Activated CD4-positive, alpha-beta T cell treated with anti-CD3 and anti-CD28 coated beads, Interleukin-10, Interleukin-2, amounts not matched to agents 100 ng/mL and 50 ng/mL, durations not matched to agents 16 hours and 8 hours (primary cell): ENCODE measurements around the gene GRK7.

Experiments
- DNase-seq: peaks from one replicate; pipeline ENCODE4 v3.0.0-alpha.2; 2020

Gene GRK7, protein sequence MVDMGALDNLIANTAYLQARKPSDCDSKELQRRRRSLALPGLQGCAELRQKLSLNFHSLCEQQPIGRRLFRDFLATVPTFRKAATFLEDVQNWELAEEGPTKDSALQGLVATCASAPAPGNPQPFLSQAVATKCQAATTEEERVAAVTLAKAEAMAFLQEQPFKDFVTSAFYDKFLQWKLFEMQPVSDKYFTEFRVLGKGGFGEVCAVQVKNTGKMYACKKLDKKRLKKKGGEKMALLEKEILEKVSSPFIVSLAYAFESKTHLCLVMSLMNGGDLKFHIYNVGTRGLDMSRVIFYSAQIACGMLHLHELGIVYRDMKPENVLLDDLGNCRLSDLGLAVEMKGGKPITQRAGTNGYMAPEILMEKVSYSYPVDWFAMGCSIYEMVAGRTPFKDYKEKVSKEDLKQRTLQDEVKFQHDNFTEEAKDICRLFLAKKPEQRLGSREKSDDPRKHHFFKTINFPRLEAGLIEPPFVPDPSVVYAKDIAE (N-terminal part only)

DNA sequence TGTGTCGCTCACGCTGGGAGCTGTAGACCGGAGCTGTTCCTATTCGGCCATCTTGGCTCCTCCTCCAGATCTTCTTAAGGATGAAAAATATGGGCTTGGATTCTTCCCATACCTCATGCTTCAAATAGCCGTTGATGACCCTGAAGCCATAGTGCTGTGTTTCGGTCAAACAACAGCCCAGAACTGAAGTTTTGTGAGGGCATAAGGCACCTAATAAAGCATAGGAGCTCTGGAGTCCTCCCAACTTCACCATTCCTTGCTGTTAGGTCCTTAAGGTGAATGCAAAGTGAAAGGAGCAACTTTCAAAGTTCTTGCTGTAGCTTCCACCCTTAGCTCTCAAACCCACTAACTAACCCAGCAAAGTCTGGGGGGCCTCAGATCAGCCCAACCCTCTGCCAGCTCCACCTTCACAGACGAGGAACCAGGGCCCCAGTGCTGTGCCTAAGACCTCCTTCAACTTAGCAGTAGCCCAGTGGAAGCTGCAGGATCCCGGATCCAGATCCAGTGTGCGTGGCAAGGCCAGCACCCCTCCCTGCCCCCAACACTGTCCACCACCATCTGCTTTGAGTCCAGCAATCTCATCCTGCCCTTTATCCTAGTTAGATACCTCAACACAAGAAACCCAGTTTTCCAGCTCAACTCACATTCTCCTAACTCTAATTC lies at the start of gene GRK7:
Gene GRK7 (plus strand): TSS at position 321 of the 663 bp plus-strand sequence. CDS start 14,877 bp downstream, outside the sequence.
- no peak for DNase-seq

DNA sequence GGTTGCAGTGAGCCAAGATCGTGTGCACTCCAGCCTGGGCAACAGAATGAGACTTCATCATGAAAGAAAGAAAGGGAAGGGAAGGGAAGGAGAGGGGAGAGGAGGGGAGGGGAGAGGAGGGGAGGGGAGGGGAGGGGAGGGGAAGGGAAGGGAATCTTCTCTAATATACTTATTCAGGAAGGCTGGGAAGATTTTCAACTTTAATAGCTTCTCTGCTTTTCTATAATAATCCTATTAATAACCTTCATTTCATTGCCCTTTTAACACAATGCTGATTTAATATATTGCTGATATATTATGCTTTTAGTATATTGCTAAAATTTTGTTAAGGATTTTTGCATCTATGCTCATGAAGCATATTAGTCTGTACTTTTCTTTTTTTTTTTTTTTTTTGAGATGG lies 48.5 kb upstream of the GRK7 start:
- no peak for DNase-seq

DNA sequence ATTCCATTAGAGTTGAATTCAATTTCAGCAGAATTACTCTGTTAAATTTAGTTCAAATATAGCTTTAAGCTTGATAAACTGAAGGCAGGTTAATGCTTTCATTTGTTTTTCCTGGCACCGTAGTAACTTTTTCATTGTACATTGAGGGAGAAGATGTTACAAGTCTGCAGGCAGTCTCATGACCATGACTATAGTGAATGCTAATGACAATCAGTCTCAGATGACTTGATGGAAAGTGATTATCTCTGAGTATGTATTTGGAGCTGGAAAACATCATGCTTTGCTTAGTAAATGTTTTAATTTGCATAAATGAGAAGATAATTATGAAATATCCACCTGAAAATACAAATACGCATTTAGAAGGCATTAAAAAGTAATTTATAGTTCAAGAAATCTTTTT lies 41.1 kb upstream of the GRK7 start:
- no peak for DNase-seq

DNA sequence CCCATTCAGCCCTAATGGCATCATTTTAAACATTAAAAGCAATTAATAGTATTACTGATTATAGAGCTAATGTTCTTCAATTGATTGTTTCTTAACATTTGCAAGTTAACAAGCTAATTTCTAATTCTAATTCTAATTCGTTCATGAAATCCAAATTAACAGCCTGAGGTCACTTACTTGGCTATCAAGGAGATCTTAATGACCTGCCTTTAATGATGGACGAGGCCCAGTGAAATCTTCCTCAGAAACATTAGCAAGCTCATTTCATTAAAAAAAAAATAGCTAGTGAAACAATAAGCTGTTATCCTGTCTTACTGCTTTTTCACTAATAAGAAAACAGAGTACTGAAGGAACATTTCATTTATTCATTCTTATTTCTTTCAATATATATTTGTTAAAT lies 40.6 kb upstream of the GRK7 start:
- DNase-seq, result no peak

DNA sequence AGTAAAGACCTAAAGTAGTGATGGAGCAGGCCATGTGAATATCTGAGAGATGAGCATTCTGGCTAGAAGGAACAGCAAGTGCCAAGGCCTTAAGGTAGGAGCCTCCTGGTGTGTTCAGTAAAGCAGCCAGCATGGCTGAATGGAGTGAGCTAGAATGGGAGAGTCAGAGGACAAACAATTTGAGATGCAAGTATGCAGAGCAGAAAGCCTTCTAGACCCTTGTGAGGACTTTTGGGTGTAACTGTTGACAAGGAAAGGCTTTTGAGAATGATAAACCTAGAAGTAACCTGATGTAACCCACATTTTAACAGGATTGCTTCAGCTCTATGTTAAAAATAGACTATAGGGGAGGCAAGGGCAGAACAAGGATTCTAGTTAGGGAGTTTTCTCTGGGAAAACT lies 40.0 kb upstream of the GRK7 start:
- DNase-seq, result no peak

DNA sequence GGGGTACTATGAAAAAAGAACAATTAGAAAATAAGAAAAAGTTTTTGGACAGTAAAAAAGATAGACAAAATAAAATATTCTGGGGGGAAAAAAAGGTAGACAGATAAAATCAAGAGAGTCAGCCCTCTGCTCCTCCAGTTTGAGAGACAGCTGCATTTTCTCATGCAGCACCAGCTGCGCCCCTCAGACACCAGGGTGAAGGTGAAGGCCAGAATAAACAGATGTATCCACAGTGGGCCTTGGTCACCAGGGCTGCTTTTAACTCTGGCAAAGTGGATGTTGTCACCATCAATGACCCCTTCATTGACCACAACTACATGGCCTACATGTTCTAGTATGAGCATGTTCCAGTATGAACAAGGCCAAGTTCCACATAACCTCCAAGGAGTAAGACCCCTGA lies 39.0 kb upstream of the GRK7 start:
- DNase-seq, result no peak

DNA sequence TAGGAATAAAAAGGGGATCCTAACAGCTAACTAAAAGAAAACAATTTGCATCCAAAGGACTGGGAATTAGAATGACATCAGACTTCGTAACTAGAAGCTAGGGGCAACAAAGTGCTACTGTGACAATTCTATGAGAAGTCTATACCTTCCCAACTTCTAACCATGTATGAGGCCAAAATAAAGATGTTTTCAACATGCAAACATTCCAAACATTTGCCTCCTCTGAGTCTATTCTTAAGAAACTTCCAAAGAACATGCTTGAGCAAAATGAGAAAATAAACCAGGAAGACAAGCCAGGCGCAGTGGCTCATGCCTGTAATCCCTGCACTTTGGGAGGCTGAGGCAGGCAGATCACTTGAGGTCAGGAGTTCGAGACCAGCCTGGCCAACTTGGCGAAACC lies 38.2 kb upstream of the GRK7 start:
- no peak for DNase-seq

DNA sequence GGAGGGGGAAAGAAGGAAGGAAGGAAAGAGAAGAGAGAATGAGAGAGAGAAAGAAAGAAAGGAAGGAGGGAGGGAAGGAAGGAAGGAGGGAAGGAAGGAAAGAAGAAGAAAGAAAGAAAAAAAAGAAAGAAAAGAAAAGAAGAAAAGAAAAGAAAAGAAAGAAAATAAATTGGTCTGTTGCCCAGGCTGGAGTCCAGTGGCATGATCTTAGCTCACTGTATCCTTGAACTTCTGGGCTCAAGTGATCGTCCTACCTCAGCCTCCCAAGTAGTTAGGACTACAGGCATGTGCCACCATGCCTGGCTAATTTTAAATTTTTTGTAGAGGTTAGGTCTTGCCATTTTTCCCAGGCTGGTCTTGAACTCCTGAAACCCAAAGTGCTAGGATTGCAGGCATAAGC lies 36.7 kb upstream of the GRK7 start:
- DNase-seq, result no peak

DNA sequence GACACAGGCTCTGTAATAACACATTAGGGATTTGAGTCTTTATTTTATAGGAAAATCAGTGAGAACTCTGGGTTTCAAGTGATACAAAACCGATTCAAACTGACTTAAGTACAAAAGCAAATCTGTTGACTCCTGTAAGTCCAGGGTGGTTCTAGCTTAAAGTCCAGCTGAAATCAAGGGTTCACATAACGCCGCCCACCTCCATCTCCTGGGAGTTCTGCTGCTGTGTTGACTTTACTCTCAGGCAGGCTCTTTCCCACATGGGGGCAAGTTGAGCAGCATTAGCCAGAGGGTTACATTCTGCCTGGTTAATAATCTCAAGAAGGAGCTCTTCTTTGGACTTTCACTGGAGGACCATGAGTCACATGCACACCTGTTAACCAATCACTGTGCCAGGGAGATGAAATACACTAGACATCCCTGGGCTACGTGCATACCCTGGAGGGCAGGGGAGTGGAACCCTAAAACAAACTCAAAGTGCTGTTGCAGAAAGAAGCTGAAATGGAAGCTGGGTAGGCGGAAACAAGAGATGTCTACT lies 34.8 kb upstream of the GRK7 start:
- no peak for DNase-seq

DNA sequence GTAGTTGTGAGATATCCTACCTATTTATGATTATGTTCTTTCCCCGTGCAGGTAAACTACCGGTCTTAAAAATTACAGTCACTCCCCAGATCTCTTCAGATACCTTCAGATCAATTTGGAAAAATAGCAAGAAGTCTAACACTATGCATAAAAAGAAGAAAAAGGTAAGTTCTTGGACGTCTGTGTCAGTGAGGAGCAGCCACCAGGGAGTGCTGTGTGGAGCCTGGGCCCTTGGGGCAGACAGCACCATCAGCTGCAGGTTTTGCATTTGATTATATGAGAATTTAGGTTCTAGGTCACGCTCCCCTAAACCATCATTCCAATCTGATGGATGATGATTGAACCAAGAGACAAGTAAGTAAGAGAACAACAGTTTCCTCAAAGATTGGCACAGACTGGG lies 34.0 kb upstream of the GRK7 start:
- DNase-seq, result no peak

DNA sequence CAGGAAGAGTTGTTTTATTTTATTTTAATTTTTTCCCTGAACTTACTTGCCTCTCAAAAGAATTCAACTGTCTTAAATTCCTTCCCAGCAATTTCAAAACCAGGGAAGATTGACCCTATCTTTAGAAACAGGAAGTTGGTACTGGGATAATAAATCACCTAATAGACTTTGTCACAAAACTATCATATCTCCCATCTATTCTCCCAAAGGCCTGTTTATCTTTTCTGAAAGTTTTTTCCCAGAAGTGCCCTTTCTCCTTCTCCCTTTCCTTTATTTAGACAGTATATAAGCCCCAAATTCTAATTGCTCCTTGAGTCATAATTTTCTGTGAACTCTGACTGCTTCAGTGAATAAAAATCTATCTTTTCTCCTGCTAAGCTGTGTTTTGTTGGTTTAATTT lies 28.0 kb upstream of the GRK7 start:
- DNase-seq, result no peak

DNA sequence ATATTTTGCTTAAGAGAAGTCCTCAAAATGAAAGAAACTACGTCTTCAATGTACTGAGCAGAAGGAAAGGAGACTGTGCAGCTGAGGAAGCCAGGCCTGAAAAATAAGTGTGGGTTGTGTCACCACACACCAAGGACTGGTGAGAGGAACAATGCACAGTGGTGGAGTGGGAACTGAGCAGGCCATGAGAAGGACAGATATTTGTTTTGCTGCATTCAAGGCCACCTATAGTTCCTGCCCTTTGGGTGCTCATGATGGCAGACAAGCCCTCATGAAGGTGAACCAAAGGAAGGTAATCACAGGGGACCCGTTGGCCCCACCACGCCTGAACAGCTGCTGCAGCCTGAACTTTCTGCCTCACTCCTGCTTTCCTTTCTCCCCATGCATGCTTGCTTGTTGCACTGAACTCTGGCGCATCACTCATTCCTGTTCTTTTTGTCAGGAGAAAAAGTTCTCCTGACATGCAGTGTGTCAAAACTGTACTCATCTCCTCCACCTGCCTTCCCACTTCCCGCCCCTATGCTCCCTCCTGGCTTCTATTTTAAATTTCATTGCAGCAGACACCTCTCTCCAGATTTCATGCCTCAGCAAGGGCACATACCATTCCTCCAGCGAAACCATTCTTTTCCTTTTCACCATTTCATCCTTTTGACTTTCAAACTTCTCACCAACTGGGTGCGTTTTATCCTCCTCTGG lies 27.3 kb upstream of the GRK7 start:
- no peak for DNase-seq

DNA sequence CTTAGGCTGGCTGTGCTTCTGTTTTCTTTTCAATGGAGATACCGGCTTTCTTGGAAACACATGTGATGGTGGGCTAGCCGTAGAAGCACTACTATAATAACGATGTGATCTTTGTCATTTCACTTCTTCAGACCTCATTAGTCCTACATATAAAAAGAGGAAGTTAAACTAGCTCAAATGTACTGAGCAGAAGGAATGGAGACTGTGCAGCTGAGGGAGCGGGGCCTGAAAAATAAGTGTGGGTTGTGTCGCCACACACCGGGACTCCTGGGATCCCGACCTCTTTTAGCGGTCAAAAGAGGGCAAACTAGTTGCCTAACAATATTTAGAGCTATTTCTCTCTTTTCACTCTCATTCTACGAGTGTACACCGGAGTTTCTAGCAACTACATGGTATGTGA lies 26.1 kb upstream of the GRK7 start:
- DNase-seq, result no peak

DNA sequence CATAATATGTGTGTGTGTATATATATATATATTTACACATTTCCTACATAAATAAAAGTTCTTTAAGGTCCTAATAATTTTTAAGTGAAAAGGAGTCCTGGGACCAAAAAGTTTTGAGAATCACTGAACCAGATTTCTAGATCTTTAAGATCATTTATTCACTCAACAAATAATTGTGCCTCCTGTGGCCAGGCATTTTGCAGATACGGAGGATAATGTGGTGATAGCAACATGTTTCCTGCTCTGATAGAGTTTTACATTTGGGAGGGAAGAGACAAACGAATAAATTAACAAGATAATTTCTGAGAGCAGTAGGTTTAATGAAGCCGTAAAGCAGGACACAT lies 25.6 kb upstream of the GRK7 start:
- no peak for DNase-seq

DNA sequence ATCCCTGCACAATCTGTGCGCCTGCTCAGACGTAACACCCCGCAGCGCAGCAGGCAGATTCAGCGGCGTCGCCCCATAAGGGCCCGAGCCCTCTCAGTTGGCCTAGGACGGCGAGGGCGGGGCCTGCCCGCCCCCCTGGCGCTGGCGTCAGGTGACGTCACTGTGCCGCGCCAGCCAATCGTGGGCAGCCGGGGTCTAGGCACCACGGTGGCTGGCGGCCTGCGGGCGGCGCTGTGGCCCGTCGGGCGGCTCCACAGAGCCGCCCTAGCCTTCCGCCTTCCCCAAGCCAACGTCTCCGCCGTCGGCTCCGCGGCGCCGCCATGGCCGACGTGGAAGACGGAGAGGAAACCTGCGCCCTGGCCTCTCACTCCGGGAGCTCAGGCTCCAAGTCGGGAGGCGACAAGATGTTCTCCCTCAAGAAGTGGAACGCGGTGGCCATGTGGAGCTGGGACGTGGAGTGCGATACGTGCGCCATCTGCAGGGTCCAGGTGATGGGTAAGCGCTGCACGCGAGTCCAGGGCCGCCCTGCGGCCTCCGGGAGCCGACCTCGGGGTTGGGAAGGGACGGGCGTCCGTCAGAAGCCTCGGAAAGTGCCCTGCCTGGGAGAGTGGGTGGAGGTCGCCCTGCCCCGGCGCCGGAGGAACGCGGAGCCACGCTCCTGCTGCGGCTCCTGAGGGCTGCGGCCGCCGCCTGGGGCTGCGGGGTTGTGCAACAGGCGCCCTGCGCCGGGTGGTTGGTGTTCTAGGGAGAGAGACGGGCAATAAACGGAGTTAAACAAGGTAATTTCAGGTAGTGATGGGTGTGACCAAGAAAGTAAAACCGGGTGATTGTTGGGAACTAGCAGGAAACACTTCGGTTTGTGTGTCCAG lies 25.0 kb upstream of the GRK7 start, which contains the start of gene RNF7:
Gene RNF7 (plus strand): TSS at position 277 of the 869 bp plus-strand sequence. CDS start 44 bp downstream, at position 321.
- DNase-seq, result peak; percentile 98

DNA sequence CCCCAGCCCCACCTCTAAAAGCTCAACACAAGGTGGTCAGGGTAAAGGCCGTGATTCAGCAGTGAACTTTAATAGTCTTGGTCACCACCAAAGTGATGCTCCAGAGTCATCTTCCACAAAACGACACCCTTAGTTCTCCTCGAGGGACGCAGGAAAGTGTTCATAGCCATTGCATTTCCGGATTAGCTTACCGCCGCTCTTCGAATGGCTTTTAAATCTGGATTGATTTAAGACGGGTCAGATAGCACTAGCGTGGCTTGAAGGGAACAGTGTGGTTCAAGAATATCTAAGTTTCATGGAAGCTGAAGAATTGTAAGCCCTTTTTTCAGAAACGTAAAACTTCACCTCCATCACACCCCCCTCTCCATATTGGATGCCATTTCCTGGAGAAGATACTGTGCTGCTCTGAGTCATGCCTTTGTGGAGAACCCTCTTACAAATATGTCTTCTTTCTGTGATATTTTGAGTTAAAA lies 24.3 kb upstream of the GRK7 start:
- DNase-seq, result peak; percentile 53

DNA sequence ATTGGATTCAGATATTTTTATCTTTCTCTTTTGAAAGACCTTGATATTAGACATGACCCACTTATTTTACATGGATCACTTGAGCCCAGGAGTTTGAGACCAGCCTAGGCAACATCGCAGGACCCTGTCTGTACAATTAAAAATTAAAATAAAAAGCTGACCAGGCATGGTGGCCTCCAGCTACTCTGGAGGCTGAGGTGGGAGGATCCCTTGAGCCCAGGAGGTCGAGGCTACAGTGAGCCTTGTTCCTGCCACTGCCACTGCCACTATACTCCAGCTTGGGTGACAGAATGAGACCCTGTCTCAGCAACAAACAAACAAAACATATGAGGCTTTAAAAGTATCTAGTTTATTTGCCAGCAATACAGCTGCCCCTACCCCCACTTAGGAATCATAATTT lies 23.5 kb upstream of the GRK7 start:
- DNase-seq, result no peak

DNA sequence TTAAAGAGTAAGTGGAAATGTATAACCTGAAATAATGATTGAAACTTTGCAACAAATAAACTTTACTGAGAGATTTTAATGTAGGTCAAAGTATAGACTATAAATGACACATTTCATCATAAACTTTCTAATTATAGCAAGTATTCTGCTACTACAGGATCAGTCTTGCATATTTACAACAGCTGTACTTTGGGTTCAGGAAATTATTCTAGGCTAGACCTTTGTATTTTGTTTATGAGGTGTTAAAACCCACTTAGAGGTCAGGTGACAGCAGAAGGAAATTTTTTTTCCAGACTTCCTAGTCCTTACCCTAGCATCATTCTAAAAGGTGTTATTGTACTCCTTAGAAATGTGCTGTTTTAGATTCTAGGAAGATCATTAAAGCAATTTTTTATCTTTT lies 22.9 kb upstream of the GRK7 start:
- DNase-seq, result no peak

DNA sequence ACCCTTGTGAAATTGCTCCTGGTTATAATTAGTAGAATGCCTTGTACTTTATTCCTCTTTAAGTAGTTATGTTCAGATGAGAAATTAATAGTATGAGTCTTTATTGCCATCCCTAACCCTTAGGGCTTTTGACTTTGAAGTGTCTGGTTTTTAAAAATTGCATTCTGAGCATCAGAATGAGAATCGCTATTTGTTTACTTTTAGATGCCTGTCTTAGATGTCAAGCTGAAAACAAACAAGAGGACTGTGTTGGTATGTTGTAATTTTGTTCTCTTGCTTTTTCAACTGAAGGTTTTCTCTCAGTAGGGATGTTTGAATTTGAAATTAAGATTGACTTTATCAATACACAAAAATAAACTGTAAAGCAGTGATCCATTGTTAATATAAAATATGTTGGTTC lies 19.9 kb upstream of the GRK7 start:
- no peak for DNase-seq

DNA sequence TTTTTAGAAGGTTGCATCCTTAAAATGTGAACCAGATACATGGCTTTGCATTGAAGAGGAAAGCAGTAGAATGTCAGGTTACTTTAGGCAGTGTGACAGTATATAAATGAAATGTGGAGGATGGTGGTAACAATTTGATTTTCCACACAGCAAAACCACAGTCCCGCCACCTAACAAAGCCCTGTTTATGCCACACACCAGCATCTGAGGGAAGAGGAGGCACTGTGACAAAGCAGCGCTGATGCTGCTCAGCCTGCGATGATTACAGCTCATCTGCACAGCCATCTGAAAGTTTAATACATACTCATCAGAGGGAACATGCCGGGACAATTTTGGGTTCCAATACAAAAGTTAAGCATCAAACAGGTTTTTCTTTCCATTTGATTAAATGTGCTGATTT lies 16.2 kb upstream of the GRK7 start:
- no peak for DNase-seq

DNA sequence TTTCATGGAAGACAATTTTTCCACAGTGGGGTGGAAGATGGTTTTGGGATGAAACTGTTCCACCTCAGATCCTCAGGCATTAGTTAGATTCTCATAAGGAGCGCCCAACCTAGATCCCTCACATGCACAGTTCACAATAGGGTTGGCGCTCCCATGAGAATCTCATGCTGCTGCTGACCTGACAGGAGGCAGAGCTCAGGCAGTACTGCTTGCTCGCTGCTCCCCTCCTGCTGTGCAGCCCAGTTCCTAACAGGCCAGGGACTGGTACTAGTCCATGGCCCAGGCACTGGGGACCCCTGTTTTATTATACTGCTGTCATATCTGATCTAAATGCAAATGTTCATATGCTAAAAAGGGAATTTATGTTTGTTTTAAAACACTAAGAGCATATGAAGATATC lies 9.8 kb upstream of the GRK7 start:
- DNase-seq, result no peak

DNA sequence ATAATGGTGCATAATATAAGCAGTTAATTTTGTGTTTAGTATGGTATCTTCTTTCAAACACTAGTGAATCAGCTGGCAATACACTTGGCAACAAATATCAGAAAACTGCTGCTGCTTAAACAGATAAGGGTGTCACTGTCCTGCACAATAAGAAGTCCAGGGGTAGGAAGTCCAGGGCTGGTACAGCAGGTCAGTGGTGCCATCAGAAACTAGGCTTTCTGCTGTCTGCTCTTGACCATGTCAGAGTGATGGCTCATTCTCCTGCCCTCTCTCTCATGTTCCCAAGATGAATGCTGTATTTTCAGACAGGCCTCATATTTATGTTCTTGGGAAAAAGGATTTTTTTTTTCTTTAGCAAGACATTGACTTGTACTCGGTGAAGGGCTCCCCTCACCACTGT lies 9.2 kb upstream of the GRK7 start:
- DNase-seq, result no peak
